C4-2B (cell line): ENCODE data around the gene POLR2L.

ENCODE experiments used
- ZFX ChIP-seq: fragments of 450-650 bp; IDR thresholded peaks from 2 replicates; pipeline ENCODE4 v1.6.1; 2017
- TF ChIP-seq, protein P1 (sequence below): fragments of 450-650 bp; conservative IDR thresholded peaks from 2 replicates; pipeline ENCODE4 v1.5.1; 2017; ENCODE audit warnings: mild to moderate bottlenecking

DNA sequence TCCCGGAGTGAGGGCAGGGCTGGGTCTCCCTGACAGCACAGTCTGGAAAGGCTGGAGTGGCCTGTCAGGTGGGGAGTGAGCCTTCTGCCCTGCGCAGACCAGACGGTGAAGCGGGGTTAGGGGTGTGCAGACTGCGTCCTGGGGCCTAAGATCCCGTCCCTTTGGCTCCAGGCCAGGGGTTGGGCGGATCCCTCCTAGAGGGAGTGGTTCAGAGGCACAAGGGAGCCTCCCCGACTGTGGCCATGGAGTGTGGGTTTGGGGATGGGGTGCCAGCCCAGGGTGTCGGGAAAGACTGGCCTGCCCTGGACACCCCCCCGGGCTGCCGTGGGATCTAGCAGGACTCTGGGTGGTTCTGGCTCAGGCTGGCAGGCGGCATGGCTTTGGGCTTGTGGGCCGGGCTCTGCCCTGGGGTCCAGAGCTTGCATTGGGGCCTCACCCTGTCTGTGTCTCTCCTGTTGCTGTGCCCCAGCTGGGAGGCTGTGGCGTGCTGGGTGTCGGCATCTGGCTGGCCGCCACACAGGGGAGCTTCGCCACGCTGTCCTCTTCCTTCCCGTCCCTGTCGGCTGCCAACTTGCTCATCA, 19.8 kb upstream of the POLR2L start:
- TF ChIP-seq, protein P1, sequence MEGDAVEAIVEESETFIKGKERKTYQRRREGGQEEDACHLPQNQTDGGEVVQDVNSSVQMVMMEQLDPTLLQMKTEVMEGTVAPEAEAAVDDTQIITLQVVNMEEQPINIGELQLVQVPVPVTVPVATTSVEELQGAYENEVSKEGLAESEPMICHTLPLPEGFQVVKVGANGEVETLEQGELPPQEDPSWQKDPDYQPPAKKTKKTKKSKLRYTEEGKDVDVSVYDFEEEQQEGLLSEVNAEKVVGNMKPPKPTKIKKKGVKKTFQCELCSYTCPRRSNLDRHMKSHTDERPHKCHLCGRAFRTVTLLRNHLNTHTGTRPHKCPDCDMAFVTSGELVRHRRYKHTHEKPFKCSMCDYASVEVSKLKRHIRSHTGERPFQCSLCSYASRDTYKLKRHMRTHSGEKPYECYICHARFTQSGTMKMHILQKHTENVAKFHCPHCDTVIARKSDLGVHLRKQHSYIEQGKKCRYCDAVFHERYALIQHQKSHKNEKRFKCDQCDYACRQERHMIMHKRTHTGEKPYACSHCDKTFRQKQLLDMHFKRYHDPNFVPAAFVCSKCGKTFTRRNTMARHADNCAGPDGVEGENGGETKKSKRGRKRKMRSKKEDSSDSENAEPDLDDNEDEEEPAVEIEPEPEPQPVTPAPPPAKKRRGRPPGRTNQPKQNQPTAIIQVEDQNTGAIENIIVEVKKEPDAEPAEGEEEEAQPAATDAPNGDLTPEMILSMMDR = no peak
- no peak for TF ChIP-seq ZFX
